ENCODE measurements around the gene KISS1R. TPM values are rescaled to one million over a fixed set of nuclear protein-coding genes. Genes with fewer than 3 reads are reported as not detected.

Gene KISS1R
- total RNA-seq, 1 donor from 2014 or later = not detected

GRCh38 chr19:892894-893689 lies 24.0 kb upstream of the KISS1R start, which contains the start of the genes MED16 and RNU6-9:
TSS of gene MED16 (minus strand) at chr19:893187. CDS start at chr19:891131, 2,056 bp downstream.
TSS of gene RNU6-9 (plus strand) at chr19:893484.
- peak within 1 kb of the TSS; percentile 93 for H3K4me3 Mint-ChIP-seq (ENCODE audit: unreplicated experiment)
- no peak for TF ChIP-seq CTCF (IDR thresholded peaks at IDR 0.05; ENCODE audit: unreplicated experiment)
- no peaks in the 10 kb centered on the region for H3K9me3 Mint-ChIP-seq (ENCODE audit: unreplicated experiment)
- peak within 1 kb of the TSS; percentile 99 for H3K27ac Mint-ChIP-seq (ENCODE audit: unreplicated experiment)
- DNase-seq (ENCODE audit: low spot score) = peak; percentile 84
- peaks cover 7% of the 10 kb centered on the region for H3K27me3 Mint-ChIP-seq (ENCODE audit: unreplicated experiment)
- H3K4me1 Mint-ChIP-seq (ENCODE audit: unreplicated experiment) = peaks cover 6% of the 10 kb centered on the region
- H3K36me3 Mint-ChIP-seq (ENCODE audit: low read depth, unreplicated experiment) = peaks cover 3% of the 10 kb centered on the region

GRCh38 chr19:896434-896833 lies 20.7 kb upstream of the KISS1R start:
- H3K4me1 Mint-ChIP-seq (ENCODE audit: unreplicated experiment) = peaks cover 6% of the 10 kb centered on the region
- H3K9me3 Mint-ChIP-seq (ENCODE audit: unreplicated experiment) = no peaks in the 10 kb centered on the region
- no peak overlapping the region for H3K4me3 Mint-ChIP-seq (ENCODE audit: unreplicated experiment)
- H3K27me3 Mint-ChIP-seq (ENCODE audit: unreplicated experiment) = peaks cover 5% of the 10 kb centered on the region
- DNase-seq (ENCODE audit: low spot score) = no peak
- no peak overlapping the region for H3K27ac Mint-ChIP-seq (ENCODE audit: unreplicated experiment)
- no peak for TF ChIP-seq CTCF (IDR thresholded peaks at IDR 0.05; ENCODE audit: unreplicated experiment)
- peaks cover 3% of the 10 kb centered on the region for H3K36me3 Mint-ChIP-seq (ENCODE audit: low read depth, unreplicated experiment)

- H3K27me3 Mint-ChIP-seq (ENCODE audit: unreplicated experiment) = peaks cover 5% of the 10 kb centered on the region
- peaks cover 3% of the 10 kb centered on the region for H3K36me3 Mint-ChIP-seq (ENCODE audit: low read depth, unreplicated experiment)
- H3K9me3 Mint-ChIP-seq (ENCODE audit: unreplicated experiment) = no peaks in the 10 kb centered on the region
- no peak overlapping the region for H3K4me3 Mint-ChIP-seq (ENCODE audit: unreplicated experiment)
- H3K27ac Mint-ChIP-seq (ENCODE audit: unreplicated experiment) = no peak overlapping the region
- peaks cover 6% of the 10 kb centered on the region for H3K4me1 Mint-ChIP-seq (ENCODE audit: unreplicated experiment)
- DNase-seq (ENCODE audit: low spot score) = no peak
- TF ChIP-seq CTCF (IDR thresholded peaks at IDR 0.05; ENCODE audit: unreplicated experiment) = no peak
Observed at GRCh38 chr19:896999-897398, 20.1 kb upstream of the KISS1R start.

- H3K27me3 Mint-ChIP-seq (ENCODE audit: unreplicated experiment) = peaks cover 5% of the 10 kb centered on the region
- peaks cover 6% of the 10 kb centered on the region for H3K4me1 Mint-ChIP-seq (ENCODE audit: unreplicated experiment)
- H3K9me3 Mint-ChIP-seq (ENCODE audit: unreplicated experiment) = no peaks in the 10 kb centered on the region
- DNase-seq (ENCODE audit: low spot score) = no peak
- peak; percentile 31 for TF ChIP-seq CTCF (IDR thresholded peaks at IDR 0.05; ENCODE audit: unreplicated experiment)
- H3K4me3 Mint-ChIP-seq (ENCODE audit: unreplicated experiment) = no peak overlapping the region
- no peak overlapping the region for H3K27ac Mint-ChIP-seq (ENCODE audit: unreplicated experiment)
- H3K36me3 Mint-ChIP-seq (ENCODE audit: low read depth, unreplicated experiment) = peaks cover 6% of the 10 kb centered on the region
Observed at GRCh38 chr19:897442-898039, 19.6 kb upstream of the KISS1R start.

- H3K4me1 Mint-ChIP-seq (ENCODE audit: unreplicated experiment) = no peaks in the 10 kb centered on the region
- peaks cover 4% of the 10 kb centered on the region for H3K27me3 Mint-ChIP-seq (ENCODE audit: unreplicated experiment)
- H3K36me3 Mint-ChIP-seq (ENCODE audit: low read depth, unreplicated experiment) = peaks cover 3% of the 10 kb centered on the region
- no peak overlapping the region for H3K4me3 Mint-ChIP-seq (ENCODE audit: unreplicated experiment)
- DNase-seq (ENCODE audit: low spot score) = no peak
- TF ChIP-seq CTCF (IDR thresholded peaks at IDR 0.05; ENCODE audit: unreplicated experiment) = no peak
- H3K9me3 Mint-ChIP-seq (ENCODE audit: unreplicated experiment) = no peaks in the 10 kb centered on the region
- H3K27ac Mint-ChIP-seq (ENCODE audit: unreplicated experiment) = no peak overlapping the region
Observed at GRCh38 chr19:898663-899062, 18.5 kb upstream of the KISS1R start.

Data from endothelial cell (in vitro differentiated cells).